NCI-H2196 treated with DMSO at 0.1 percent for 48 hours (cell line): Measurements from ENCODE around the gene MAP1S.
"Not testable (repeated sequence)": the region's sequence is repeated elsewhere in the genome, so short reads cannot be mapped to it uniquely, and the experiment has no call there.

Experiments used
- DNase-seq: peaks from one replicate; lab custom pipeline; 2025; ENCODE audit not compliant: unreplicated experiment; lab: John Stamatoyannopoulos, UW

MAP1S gene

GRCh38 chr19:17762505-17763229 lies 43.4 kb downstream of the MAP1S start:
- peak; percentile 37 for DNase-seq

GRCh38 chr19:17764348-17764747 lies 45.1 kb downstream of the MAP1S start:
- no peak for DNase-seq

GRCh38 chr19:17765069-17765618 lies 45.9 kb downstream of the MAP1S start:
- no peak for DNase-seq

- peak; percentile 49 for DNase-seq
Measured at GRCh38 chr19:17766543-17767131, 47.4 kb downstream of the MAP1S start.

GRCh38 chr19:17767559-17767958 lies 48.3 kb downstream of the MAP1S start:
- no peak for DNase-seq

GRCh38 chr19:17770613-17771012 lies 51.3 kb downstream of the MAP1S start:
- no peak for DNase-seq

- no peak for DNase-seq
Measured at GRCh38 chr19:17772172-17772571, 52.9 kb downstream of the MAP1S start.

GRCh38 chr19:17775245-17775927 lies 56.1 kb downstream of the MAP1S start:
- no peak for DNase-seq

GRCh38 chr19:17775991-17776803 lies 56.9 kb downstream of the MAP1S start:
- DNase-seq: no peak

GRCh38 chr19:17777840-17778239 lies 58.6 kb downstream of the MAP1S start:
- not testable (repeated sequence) for DNase-seq

- DNase-seq: peak; percentile 30
Measured at GRCh38 chr19:17778251-17778967, 59.1 kb downstream of the MAP1S start.

GRCh38 chr19:17778968-17779929 lies 60.0 kb downstream of the MAP1S start:
- no peak for DNase-seq

GRCh38 chr19:17780781-17781180 lies 61.5 kb downstream of the MAP1S start:
- DNase-seq: no peak

GRCh38 chr19:17783721-17784120 lies 64.4 kb downstream of the MAP1S start:
- DNase-seq: not testable (repeated sequence)
